WERI-Rb-1 (cell line): Measurements from ENCODE around the gene PRLR.

Experiments
- DNase-seq: peaks from one replicate; pipeline ENCODE4 v3.0.0-alpha.2; 2020
- H3K27ac ChIP-seq: fragments of 250-450 bp; sonication (Bioruptor Pico); 2 replicates; pipeline ENCODE4 v1.5.1; 2020; ENCODE audit warnings: mild to moderate bottlenecking, moderate library complexity
- H3K27me3 ChIP-seq: fragments of 250-450 bp; sonication (Bioruptor Pico); 2 replicates; pipeline ENCODE4 v1.5.1; 2021; ENCODE audit warnings: mild to moderate bottlenecking, low read depth, moderate library complexity; ENCODE audit not compliant: insufficient read depth, severe bottlenecking
- H3K36me3 ChIP-seq: fragments of 250-450 bp; sonication (Bioruptor Pico); 2 replicates; pipeline ENCODE4 v1.5.1; 2020; ENCODE audit warnings: mild to moderate bottlenecking, moderate library complexity
- H3K4me3 ChIP-seq: 2 replicates; pipeline ENCODE4 v1.5.1; 2011; ENCODE audit warnings: low read depth, mild to moderate bottlenecking, control low read depth, low read length
- H3K9me3 ChIP-seq: fragments of 250-450 bp; sonication (Bioruptor Pico); 2 replicates; pipeline ENCODE4 v1.5.1; 2021; ENCODE audit warnings: mild to moderate bottlenecking, moderate library complexity; ENCODE audit not compliant: severe bottlenecking
- TF ChIP-seq, protein P1 (sequence below): IDR thresholded peaks from 2 replicates; pipeline ENCODE4 v1.5.1; 2011; ENCODE audit warnings: low read depth, mild to moderate bottlenecking, control low read depth, inconsistent platforms, low read length

Gene PRLR

DNA sequence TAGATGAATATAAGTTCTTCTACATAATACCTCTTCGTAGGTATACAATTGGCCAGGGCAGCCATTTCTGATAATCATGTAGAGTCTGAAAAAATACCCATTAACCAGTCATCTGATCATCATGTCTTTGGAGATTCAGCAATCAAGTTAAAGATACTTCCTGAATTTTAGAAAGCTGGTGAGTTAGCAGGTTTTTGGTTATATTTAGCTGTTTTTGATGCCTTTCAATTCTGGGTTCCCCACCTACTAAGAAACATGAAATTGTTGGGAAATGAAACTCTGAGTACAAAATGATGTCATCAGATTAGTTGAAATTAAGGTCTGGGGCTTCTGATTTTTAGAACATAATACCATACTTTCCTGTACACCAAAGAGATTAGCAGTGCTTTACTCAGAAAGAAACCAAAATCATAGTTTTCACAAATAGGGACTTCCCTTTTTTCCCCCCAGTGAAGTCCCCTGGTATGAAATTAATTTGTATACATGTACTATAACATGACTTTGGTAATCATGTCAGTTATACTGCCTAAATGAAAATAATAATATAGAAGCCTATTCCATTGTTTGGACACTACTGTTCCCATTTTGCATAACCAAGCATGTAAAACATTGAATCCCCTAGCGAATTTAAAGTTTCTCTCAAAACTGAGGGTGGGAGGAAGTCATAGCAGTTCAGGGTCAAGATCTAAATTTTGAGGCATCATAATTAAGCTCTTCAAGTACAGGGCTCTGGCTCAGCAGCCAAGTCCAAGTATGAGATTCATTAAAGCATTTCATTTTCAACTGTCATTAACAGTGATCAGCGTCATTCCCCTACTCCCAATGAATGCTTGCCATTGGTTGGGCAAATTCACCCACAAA is 17.9 kb downstream of the PRLR start:
- Histone ChIP-seq H3K9me3 (no peaks in the 10 kb centered on the region), H3K27ac (no peak overlapping the region), H3K4me3 (no peak overlapping the region), H3K27me3 (peaks cover 64% of the 10 kb centered on the region), H3K36me3 (no peaks in the 10 kb centered on the region)
- no peak for DNase-seq
- TF ChIP-seq, protein P1, sequence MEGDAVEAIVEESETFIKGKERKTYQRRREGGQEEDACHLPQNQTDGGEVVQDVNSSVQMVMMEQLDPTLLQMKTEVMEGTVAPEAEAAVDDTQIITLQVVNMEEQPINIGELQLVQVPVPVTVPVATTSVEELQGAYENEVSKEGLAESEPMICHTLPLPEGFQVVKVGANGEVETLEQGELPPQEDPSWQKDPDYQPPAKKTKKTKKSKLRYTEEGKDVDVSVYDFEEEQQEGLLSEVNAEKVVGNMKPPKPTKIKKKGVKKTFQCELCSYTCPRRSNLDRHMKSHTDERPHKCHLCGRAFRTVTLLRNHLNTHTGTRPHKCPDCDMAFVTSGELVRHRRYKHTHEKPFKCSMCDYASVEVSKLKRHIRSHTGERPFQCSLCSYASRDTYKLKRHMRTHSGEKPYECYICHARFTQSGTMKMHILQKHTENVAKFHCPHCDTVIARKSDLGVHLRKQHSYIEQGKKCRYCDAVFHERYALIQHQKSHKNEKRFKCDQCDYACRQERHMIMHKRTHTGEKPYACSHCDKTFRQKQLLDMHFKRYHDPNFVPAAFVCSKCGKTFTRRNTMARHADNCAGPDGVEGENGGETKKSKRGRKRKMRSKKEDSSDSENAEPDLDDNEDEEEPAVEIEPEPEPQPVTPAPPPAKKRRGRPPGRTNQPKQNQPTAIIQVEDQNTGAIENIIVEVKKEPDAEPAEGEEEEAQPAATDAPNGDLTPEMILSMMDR: no peak

DNA sequence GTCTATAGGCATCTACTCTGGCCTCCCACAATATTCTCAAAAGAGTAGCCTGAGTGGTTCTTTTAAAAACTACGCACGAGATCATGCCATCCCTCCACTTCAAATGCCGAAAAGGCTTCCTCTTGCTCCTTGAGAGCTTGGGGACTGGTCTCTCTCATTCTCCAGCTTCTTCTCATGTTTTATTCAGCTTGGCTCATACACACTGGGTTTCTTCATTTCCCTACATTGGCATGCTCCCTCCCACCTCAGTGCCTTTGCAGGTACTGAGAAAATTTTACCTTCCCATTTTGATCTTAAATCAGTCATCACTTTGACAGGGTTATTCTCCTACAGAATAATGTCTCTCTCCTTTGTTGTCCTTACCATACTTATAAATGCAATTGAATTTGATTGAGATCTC is 20.4 kb downstream of the PRLR start:
- DNase-seq: no peak
- no peaks in the 10 kb centered on the region for H3K9me3 ChIP-seq
- no peaks in the 10 kb centered on the region for H3K36me3 ChIP-seq
- no peak overlapping the region for H3K4me3 ChIP-seq
- TF ChIP-seq, protein P1: no peak
- peaks cover 71% of the 10 kb centered on the region for H3K27me3 ChIP-seq
- H3K27ac ChIP-seq: no peak overlapping the region

DNA sequence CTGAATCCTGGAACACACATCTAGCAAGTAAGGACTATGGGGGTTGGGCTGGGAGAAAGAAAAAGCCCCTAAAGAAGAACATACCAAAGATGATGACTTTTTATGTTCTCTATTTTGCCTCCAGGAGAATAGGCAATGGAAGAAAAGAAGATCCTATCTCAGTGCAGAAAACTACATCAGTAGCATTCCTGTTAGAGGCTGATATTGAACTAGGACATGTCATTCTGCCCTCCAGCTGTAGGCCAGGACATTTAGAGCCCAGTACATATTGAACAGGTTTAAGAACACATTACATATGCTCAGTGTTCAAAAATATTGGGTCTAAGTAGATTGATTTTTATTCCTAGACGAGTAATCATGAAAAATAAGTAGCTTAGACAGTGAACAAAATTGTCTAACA is 24.7 kb downstream of the PRLR start:
- Histone ChIP-seq H3K27ac (no peak overlapping the region), H3K27me3 (peaks cover 73% of the 10 kb centered on the region), H3K36me3 (no peaks in the 10 kb centered on the region), H3K4me3 (no peak overlapping the region), H3K9me3 (no peaks in the 10 kb centered on the region)
- DNase-seq: no peak
- TF ChIP-seq, protein P1: no peak

- TF ChIP-seq, protein P1: no peak
- Histone ChIP-seq H3K9me3 (no peaks in the 10 kb centered on the region), H3K27ac (no peak overlapping the region), H3K27me3 (peaks cover 73% of the 10 kb centered on the region), H3K4me3 (no peak overlapping the region), H3K36me3 (no peaks in the 10 kb centered on the region)
- DNase-seq: no peak
Measured at GRCh38 chr5:35205186-35205585, 25.1 kb downstream of the PRLR start.

- Histone ChIP-seq H3K27me3 (peaks cover 80% of the 10 kb centered on the region), H3K27ac (no peak overlapping the region), H3K9me3 (no peaks in the 10 kb centered on the region), H3K36me3 (no peaks in the 10 kb centered on the region), H3K4me3 (no peak overlapping the region)
- TF ChIP-seq, protein P1: no peak
- no peak for DNase-seq
Measured at GRCh38 chr5:35203403-35203802, 26.9 kb downstream of the PRLR start.
